ENCODE results near the gene STX8. TPM values are rescaled to one million over a fixed set of nuclear protein-coding genes. Genes with fewer than 3 reads are reported as not detected.

STX8 gene
- total RNA-seq, 4 donors from 2014 or later = 22.0 to 67.3 (median 46.5) TPM

DNA sequence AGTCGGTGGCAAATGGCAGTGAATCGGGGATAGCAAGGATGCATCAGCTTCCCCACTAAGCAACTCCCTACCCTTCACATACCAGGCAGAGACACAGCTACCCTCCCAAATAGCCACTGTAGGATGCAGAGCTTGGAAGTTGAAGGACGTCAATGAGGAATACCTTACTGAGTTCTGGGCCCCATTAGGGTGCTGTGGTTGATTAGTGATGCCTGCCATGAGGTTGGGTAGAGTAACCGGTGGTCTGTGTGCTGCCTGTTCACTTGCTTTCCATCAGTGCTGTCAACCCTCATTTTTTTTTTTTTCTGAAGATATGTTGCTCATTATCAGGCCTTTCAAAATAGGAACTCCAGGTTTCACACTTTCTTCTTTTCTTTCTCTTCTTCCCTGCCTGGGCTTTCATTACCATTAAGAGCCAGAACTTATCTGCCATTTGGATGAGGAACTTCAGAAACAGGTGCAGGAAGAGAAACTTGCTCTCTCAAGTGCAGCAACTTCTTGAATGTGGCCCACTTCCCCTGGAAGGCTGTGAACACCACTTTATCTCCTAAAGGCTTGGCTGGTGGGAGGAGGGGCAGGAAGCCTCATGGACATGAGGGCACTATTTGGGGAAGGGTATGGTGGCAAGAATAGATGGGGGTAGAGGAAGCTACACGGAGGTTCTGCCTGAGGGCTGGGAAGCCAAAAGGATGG, 370.8 kb downstream of the STX8 start:
- no peak overlapping the region for H3K27ac ChIP-seq
- DNase-seq = no peak
- H3K9me3 ChIP-seq = no peaks in the 10 kb centered on the region
- TF ChIP-seq POLR2A (IDR thresholded peaks at IDR 0.05) = no peak
- TF ChIP-seq, protein P1, sequence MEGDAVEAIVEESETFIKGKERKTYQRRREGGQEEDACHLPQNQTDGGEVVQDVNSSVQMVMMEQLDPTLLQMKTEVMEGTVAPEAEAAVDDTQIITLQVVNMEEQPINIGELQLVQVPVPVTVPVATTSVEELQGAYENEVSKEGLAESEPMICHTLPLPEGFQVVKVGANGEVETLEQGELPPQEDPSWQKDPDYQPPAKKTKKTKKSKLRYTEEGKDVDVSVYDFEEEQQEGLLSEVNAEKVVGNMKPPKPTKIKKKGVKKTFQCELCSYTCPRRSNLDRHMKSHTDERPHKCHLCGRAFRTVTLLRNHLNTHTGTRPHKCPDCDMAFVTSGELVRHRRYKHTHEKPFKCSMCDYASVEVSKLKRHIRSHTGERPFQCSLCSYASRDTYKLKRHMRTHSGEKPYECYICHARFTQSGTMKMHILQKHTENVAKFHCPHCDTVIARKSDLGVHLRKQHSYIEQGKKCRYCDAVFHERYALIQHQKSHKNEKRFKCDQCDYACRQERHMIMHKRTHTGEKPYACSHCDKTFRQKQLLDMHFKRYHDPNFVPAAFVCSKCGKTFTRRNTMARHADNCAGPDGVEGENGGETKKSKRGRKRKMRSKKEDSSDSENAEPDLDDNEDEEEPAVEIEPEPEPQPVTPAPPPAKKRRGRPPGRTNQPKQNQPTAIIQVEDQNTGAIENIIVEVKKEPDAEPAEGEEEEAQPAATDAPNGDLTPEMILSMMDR (IDR thresholded peaks at IDR 0.05) = no peak
- no peaks in the 10 kb centered on the region for H3K27me3 ChIP-seq
- H3K36me3 ChIP-seq = no peaks in the 10 kb centered on the region
- H3K4me1 ChIP-seq = peaks cover 7 to 12% of the 10 kb centered on the region in 2 donors
- intact Hi-C loops (cut with DNase I; ENCODE audit: low total_unique reads) = no loop called here
- H3K4me3 ChIP-seq = no peak overlapping the region

DNA sequence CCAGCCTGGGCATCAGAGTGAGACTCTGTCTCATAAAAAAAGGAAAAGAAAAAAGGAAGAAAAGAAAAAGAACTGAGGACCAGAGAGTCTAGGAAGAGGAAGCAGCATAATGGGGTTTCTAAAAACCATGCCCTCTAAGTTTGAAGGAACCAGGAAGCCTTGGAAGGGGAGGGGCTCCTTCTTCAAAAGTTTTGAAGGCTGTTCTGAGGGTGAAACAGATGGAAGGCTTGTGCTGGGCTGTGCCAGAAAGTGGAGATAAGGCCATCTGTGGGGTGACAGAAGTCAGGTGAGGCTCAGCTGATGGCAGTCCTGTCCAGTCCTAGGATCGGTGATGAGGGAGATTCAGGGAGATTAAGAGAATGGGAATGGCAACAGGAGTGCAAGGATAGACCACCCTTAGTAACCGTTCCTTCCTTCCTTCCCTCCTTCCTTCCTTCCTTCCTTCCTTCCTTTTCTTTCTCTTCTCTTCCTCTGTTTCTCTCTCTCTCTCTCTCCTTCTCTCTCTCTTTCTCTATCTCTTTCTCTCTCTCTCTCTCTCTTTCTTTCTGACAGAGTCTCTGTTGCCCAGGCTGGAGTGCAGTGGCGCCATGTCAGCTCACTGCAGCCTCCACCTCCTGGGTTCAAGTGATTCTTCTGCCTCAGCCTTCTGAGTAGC, 371.7 kb downstream of the STX8 start:
- DNase-seq = no peak
- Histone ChIP-seq H3K27ac (no peak overlapping the region), H3K36me3 (no peaks in the 10 kb centered on the region), H3K9me3 (no peaks in the 10 kb centered on the region), H3K4me1 (peaks cover 7 to 12% of the 10 kb centered on the region in 2 donors), H3K27me3 (no peaks in the 10 kb centered on the region), H3K4me3 (no peak overlapping the region)
- intact Hi-C loops (cut with DNase I; ENCODE audit: low total_unique reads) = no loop called here
- TF ChIP-seq POLR2A (IDR thresholded peaks at IDR 0.05) = no peak
- TF ChIP-seq, protein P1 (IDR thresholded peaks at IDR 0.05) = no peak

DNA sequence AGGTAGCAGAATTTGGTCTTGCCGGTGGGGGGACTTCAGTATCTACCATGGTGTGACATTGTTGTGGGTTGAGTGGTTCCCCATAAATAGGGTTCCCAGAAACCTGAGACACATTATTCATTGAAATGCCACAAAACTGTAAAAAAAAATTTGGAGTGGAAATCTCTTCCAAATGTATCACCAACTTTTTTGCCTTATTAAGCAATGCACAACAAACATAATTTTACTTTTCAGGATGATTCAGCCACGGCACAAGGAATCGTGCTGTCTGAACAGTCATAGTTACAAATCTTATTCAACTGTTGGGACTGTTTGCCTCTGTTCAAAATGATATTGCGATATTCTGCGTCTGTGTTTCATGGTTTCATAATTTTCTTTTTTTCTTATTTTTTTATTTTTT, 373.1 kb downstream of the STX8 start:
- Histone ChIP-seq H3K27me3 (no peaks in the 10 kb centered on the region), H3K27ac (no peak overlapping the region), H3K36me3 (no peaks in the 10 kb centered on the region), H3K9me3 (no peaks in the 10 kb centered on the region), H3K4me3 (no peak overlapping the region), H3K4me1 (peaks cover 7 to 12% of the 10 kb centered on the region in 2 donors)
- intact Hi-C loops (cut with DNase I; ENCODE audit: low total_unique reads) = no loop called here
- no peak for DNase-seq
- TF ChIP-seq, protein P1 (IDR thresholded peaks at IDR 0.05) = no peak
- TF ChIP-seq POLR2A (IDR thresholded peaks at IDR 0.05) = no peak

DNA sequence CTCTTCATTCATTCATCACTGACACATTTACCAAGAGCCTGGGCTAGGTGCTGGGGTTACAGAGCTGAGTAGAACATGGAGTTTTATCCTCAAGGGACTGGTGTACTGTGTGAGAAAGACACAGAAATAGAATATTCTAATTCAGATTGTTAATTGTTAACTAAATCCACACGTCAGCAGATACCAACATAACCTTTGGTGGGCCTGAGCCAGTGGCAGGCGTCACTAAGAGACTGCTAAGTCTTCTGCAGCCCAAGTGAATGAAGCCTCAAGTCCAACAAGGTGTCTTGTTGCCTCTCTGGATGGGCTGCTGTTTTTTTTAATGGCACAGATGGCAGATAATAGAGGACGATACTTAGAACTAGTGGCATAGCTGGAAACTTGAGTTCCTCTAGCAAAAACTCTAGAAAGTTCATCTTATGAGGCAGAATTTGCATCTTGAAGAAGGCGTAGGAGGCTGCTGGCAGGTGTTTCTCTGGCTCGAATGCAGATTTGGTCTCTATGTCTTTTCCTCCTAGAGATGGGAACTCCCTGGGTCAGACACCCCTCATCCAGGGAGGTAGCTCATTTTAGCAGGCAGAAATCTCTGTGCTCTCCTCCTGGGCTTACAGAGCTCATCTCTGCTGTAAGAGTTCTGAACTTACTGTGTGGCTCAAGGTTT, 374.8 kb downstream of the STX8 start:
- Histone ChIP-seq H3K27ac (no peak overlapping the region), H3K9me3 (no peaks in the 10 kb centered on the region), H3K4me1 (peaks cover 2% of the 10 kb centered on the region in 2 donors), H3K36me3 (no peaks in the 10 kb centered on the region), H3K27me3 (no peaks in the 10 kb centered on the region), H3K4me3 (no peak overlapping the region)
- TF ChIP-seq, protein P1 (IDR thresholded peaks at IDR 0.05) = no peak
- no peak for TF ChIP-seq POLR2A (IDR thresholded peaks at IDR 0.05)
- no peak for DNase-seq
- intact Hi-C loops (cut with DNase I; ENCODE audit: low total_unique reads) = no loop called here

Small RNA genes lying within 50 kb of the gene (small RNA-seq; reads per million reads assigned to genes)
- gene AC005695.3 = not detected

Other genes starting within 250 kb of the STX8 start
- gene CFAP52, start 822 bp upstream of the STX8 start, total RNA-seq = 1 to 10 TPM in 2 of 4 donors, not detected in 2; 1.0 to 9.4 TPM
- gene USP43, start 69.7 kb upstream of the STX8 start, total RNA-seq = 1 to 10 TPM in 1 of 4 donors, under 1 TPM in 1, not detected in 2; 0.40 to 2.1 TPM
- gene DHRS7C, start 215.8 kb upstream of the STX8 start, total RNA-seq = not detected
- not detected for gene GSG1L2, start 246.3 kb upstream of the STX8 start, total RNA-seq